Keratinocyte (primary cell): Measurements from ENCODE around the gene RHOBTB1. TPM values are rescaled to one million over a fixed set of nuclear protein-coding genes. Genes with fewer than 3 reads are reported as not detected.

ENCODE experiments used
- DNase-seq: peaks from one replicate; pipeline ENCODE4 v3.0.0-alpha.2; 2011; ENCODE audit warnings: low read depth, missing footprints, low spot score
- FAIRE-seq: peaks from 2 replicates; lab custom pipeline; 2011; peaks lifted over from hg19 to GRCh38; lab: Jason Lieb, UNC
- H2AFZ ChIP-seq: 2 replicates; pipeline ENCODE4 v1.6.0; 2012; ENCODE audit warnings: low read length, control low read depth, inconsistent platforms; ENCODE audit not compliant: control insufficient read depth
- H3K27ac ChIP-seq: 2 replicates; pipeline ENCODE4 v1.5.1; 2011; ENCODE audit warnings: low read length; ENCODE audit not compliant: control insufficient read depth, insufficient read depth
- H3K27me3 ChIP-seq: 3 replicates; pipeline ENCODE4 v1.6.0; 2011; ENCODE audit warnings: low read length; ENCODE audit not compliant: control insufficient read depth, insufficient read depth; ENCODE audit errors: extremely low read depth
- H3K36me3 ChIP-seq, 2 experiments: 2 replicates in 1 of 2; 3 replicates in 1 of 2; pipeline ENCODE4 v1.5.1; 2011; ENCODE audit warnings: low read length in 2 of 2, mild to moderate bottlenecking in 1 of 2; ENCODE audit not compliant: control insufficient read depth in 2 of 2, insufficient read depth in 2 of 2; ENCODE audit errors: extremely low read depth in 1 of 2
- H3K4me1 ChIP-seq: 3 replicates; pipeline ENCODE4 v1.5.1; 2011; ENCODE audit warnings: low read length; ENCODE audit not compliant: control insufficient read depth, insufficient read depth; ENCODE audit errors: extremely low read depth
- H3K4me2 ChIP-seq: 3 replicates; pipeline ENCODE4 v1.6.0; 2011; ENCODE audit warnings: low read depth, low read length; ENCODE audit not compliant: control insufficient read depth, insufficient read depth; ENCODE audit errors: extremely low read depth
- H3K4me3 ChIP-seq, 3 experiments: fragments of 200-600 bp in 1 of 3; sonication (generic) in 1 of 3; 2 replicates in 2 of 3; 3 replicates in 1 of 3; pipeline ENCODE4 v1.5.1; 2011 to 2016; ENCODE audit warnings: low read length in 3 of 3, mild to moderate bottlenecking in 3 of 3, control low read depth in 2 of 3, inconsistent platforms in 1 of 3, low read depth in 1 of 3, mixed read lengths in 1 of 3, mixed run types in 1 of 3, moderate library complexity in 1 of 3; ENCODE audit not compliant: control insufficient read depth in 2 of 3, insufficient read depth in 2 of 3; ENCODE audit errors: extremely low read depth in 1 of 3
- H3K79me2 ChIP-seq: 2 replicates; pipeline ENCODE4 v1.6.0; 2012; ENCODE audit warnings: low read length; ENCODE audit not compliant: control insufficient read depth, insufficient read depth
- H3K9ac ChIP-seq: 3 replicates; pipeline ENCODE4 v1.6.0; 2011; ENCODE audit warnings: low read length; ENCODE audit not compliant: control insufficient read depth, insufficient read depth; ENCODE audit errors: extremely low read depth
- H3K9me1 ChIP-seq: 3 replicates; pipeline ENCODE4 v1.6.0; 2011; ENCODE audit warnings: low read length; ENCODE audit not compliant: control insufficient read depth, insufficient read depth; ENCODE audit errors: extremely low read depth
- H3K9me3 ChIP-seq: 2 replicates; pipeline ENCODE4 v1.5.1; 2012; ENCODE audit warnings: low read depth, low read length; ENCODE audit not compliant: control insufficient read depth
- H4K20me1 ChIP-seq: 3 replicates; pipeline ENCODE4 v1.6.0; 2011; ENCODE audit warnings: low read length; ENCODE audit not compliant: control insufficient read depth, insufficient read depth; ENCODE audit errors: extremely low read depth
- EZH2 ChIP-seq: IDR thresholded peaks from one replicate; pipeline ENCODE4 v1.6.1; 2012; ENCODE audit warnings: inconsistent platforms, mild to moderate bottlenecking, low read length, moderate library complexity
- dilution Hi-C: fragments of 300-500 bp; cut with MboI; formaldehyde crosslinking; loops from one replicate; pipeline ENCODE4 v1.7.0; 2020; ENCODE audit warnings: low sequenced_read_pairs; ENCODE audit not compliant: extremely low pct_ligation_motif_present
- polyA plus RNA-seq, 5 experiments: library from polyadenylated mRNA; depleted of rRNA in 3 of 5; stranded (reverse) in 3 of 5; stranded (forward) in 1 of 5; unstranded in 1 of 5; fragments of >200 nt; gene quantifications; 1 replicate in 1 of 5; 2 replicates in 3 of 5; 3 replicates in 1 of 5; pipeline versions ENCODE4 v1.2.1 to v1.2.3, GENCODE V29; 2011 to 2012; ENCODE audit warnings: missing spikeins in 2 of 5, low read depth in 1 of 5, low replicate concordance in 1 of 5
- TF ChIP-seq, protein P1 (sequence below), 3 experiments: IDR thresholded peaks in 1 of 3; conservative IDR thresholded peaks in 1 of 3; optimal IDR thresholded peaks in 1 of 3; 2 replicates in 2 of 3; 3 replicates in 1 of 3; pipeline versions ENCODE3 to v1.5.1; 2011; ENCODE audit warnings: low read length in 3 of 3, mild to moderate bottlenecking in 3 of 3, moderate library complexity in 2 of 3, control low read depth in 1 of 3, inconsistent platforms in 1 of 3; ENCODE audit not compliant: insufficient read depth in 2 of 3; ENCODE audit errors: extremely low read depth in 1 of 3

RHOBTB1 gene
- polyA plus RNA-seq, 1 donor (not counting 4 experiments of a cell fraction or from before 2014, with no cell fraction given) = 4.6 TPM

DNA sequence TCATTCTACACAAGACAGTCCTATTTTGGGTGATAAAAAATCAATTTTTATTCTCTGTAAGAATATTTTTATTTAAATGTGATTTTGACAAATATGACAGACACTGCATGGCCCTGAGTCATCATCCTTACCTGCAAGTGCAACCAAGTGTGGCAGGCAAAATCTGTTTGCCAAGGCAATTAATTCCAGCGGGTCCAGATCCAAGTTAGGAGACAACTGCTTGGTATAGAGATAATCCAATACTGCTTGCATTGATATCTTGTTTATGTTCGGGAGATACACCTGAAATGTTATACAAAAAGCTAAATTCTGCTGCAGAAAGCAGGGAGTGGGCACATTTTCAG is 66.2 kb downstream of the RHOBTB1 start:
- Histone ChIP-seq H3K4me3 (no peak overlapping the region), H3K4me1 (no peaks in the 10 kb centered on the region), H3K4me2 (no peak overlapping the region), H3K27ac (no peak overlapping the region), H3K9ac (no peak overlapping the region), H4K20me1 (no peaks in the 10 kb centered on the region), H3K79me2 (no peaks in the 10 kb centered on the region), H3K27me3 (no peaks in the 10 kb centered on the region), H3K9me3 (no peaks in the 10 kb centered on the region), H2AFZ (no peak overlapping the region), H3K9me1 (no peaks in the 10 kb centered on the region), H3K36me3 (no peaks in the 10 kb centered on the region)
- no peak for DNase-seq
- dilution Hi-C loops = no loop called here
- no peak for FAIRE-seq
- TF ChIP-seq, protein P1, sequence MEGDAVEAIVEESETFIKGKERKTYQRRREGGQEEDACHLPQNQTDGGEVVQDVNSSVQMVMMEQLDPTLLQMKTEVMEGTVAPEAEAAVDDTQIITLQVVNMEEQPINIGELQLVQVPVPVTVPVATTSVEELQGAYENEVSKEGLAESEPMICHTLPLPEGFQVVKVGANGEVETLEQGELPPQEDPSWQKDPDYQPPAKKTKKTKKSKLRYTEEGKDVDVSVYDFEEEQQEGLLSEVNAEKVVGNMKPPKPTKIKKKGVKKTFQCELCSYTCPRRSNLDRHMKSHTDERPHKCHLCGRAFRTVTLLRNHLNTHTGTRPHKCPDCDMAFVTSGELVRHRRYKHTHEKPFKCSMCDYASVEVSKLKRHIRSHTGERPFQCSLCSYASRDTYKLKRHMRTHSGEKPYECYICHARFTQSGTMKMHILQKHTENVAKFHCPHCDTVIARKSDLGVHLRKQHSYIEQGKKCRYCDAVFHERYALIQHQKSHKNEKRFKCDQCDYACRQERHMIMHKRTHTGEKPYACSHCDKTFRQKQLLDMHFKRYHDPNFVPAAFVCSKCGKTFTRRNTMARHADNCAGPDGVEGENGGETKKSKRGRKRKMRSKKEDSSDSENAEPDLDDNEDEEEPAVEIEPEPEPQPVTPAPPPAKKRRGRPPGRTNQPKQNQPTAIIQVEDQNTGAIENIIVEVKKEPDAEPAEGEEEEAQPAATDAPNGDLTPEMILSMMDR (optimal IDR thresholded peaks at IDR 0.05 in 1 of 3, IDR thresholded peaks at IDR 0.05 in 1 of 3, conservative IDR thresholded peaks at IDR 0.05 in 1 of 3; ENCODE audit: extremely low read depth in 1 of 3, insufficient read depth in 2 of 3, low read length in 3 of 3) = no peak
- no peak for TF ChIP-seq EZH2

DNA sequence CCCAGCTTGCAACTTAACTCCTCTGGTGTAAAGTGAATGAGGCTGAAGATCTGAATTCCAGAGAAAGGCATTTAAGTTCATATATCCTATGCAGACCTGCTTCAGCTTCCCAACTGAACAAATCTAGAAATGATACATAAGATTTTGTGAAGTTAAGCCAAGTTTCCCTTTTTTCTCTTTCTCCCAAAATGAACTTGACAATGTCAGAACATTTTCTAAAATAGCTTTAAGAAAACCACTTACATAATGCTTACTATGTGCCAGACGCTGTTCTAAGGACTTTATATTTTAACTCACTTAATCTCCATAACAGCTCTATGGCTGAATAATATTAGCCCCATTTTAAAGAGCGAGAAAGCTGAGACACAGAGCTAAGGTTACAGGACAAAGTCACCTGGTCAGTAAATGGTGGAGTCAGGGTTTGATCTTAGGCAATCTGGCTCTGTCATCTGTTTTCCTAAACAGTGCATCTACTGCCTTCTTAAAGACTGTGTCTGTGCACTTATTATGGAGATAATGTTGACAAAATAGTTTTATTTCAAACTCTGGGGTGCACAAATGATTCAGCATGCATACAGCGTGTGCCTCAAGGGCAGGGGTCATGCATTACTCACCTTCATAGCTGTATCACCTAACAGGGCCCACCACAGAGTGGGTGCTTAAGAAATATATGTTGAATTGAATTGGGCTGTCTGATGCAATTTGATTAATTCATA is 66.8 kb downstream of the RHOBTB1 start:
- no peaks in the 10 kb centered on the region for H3K79me2 ChIP-seq
- no peaks in the 10 kb centered on the region for H3K36me3 ChIP-seq
- DNase-seq (no peak), FAIRE-seq (no peak)
- no peak overlapping the region for H3K9ac ChIP-seq
- H3K4me1 ChIP-seq = no peaks in the 10 kb centered on the region
- dilution Hi-C loops = no loop called here
- TF ChIP-seq EZH2 = no peak
- TF ChIP-seq, protein P1 (optimal IDR thresholded peaks at IDR 0.05 in 1 of 3, IDR thresholded peaks at IDR 0.05 in 1 of 3, conservative IDR thresholded peaks at IDR 0.05 in 1 of 3; ENCODE audit: extremely low read depth in 1 of 3, insufficient read depth in 2 of 3, low read length in 3 of 3) = no peak
- no peak overlapping the region for H3K4me3 ChIP-seq
- H3K27ac ChIP-seq = no peak overlapping the region
- no peak overlapping the region for H2AFZ ChIP-seq
- no peaks in the 10 kb centered on the region for H4K20me1 ChIP-seq
- H3K4me2 ChIP-seq = no peak overlapping the region
- H3K27me3 ChIP-seq = no peaks in the 10 kb centered on the region
- no peaks in the 10 kb centered on the region for H3K9me1 ChIP-seq
- no peaks in the 10 kb centered on the region for H3K9me3 ChIP-seq
